Spleen (tissue), 11 donors: ENCODE data around the gene SLC5A2. TPM values are rescaled to one million over a fixed set of nuclear protein-coding genes. Genes with fewer than 3 reads are reported as not detected.
"Not testable (repeated sequence)": the region's sequence is repeated elsewhere in the genome, so short reads cannot be mapped to it uniquely, and the experiment has no call there.

Experiments used
- DNase-seq: peaks from one replicate; pipeline ENCODE4 v3.0.0-alpha.2; 2020
- H3K27ac ChIP-seq, 8 donors: fragments of 200-600 bp; sonication (generic) in 7 of 8; 1 replicate in 4 of 8; 2 replicates in 4 of 8; pipeline versions ENCODE4 v1.5.0 to v1.8.0; 2016 to 2021; ENCODE audit warnings: inconsistent platforms in 4 of 8, mild to moderate bottlenecking in 4 of 8, moderate library complexity in 1 of 8
- H3K27me3 ChIP-seq, 7 donors: fragments of 200-600 bp; sonication (generic) in 6 of 7; replicated peaks in 1 of 7; 1 replicate in 4 of 7; 2 replicates in 3 of 7; pipeline versions ENCODE4 v1.5.0 to v1.8.0; 2016 to 2021; ENCODE audit warnings: inconsistent platforms in 3 of 7, mild to moderate bottlenecking in 1 of 7
- H3K36me3 ChIP-seq, 6 donors: fragments of 200-600 bp; sonication (generic) in 5 of 6; 1 replicate in 4 of 6; 2 replicates in 2 of 6; pipeline versions ENCODE4 v1.5.0 to v1.8.0; 2016 to 2021; ENCODE audit warnings: inconsistent platforms in 2 of 6
- H3K4me1 ChIP-seq, 6 donors: fragments of 200-600 bp; sonication (generic) in 5 of 6; 1 replicate in 3 of 6; 2 replicates in 3 of 6; pipeline versions ENCODE4 v1.5.0 to v1.8.0; 2016 to 2021; ENCODE audit warnings: inconsistent platforms in 3 of 6
- H3K4me3 ChIP-seq, 8 donors: fragments of 200-600 bp; sonication (generic) in 7 of 8; 1 replicate in 4 of 8; 2 replicates in 4 of 8; pipeline versions ENCODE4 v1.5.0 to v1.8.0; 2016 to 2021; ENCODE audit warnings: inconsistent platforms in 4 of 8, mild to moderate bottlenecking in 4 of 8, moderate library complexity in 2 of 8
- H3K9me3 ChIP-seq, 8 donors: fragments of 200-600 bp; sonication (generic) in 7 of 8; 1 replicate in 4 of 8; 2 replicates in 4 of 8; pipeline versions ENCODE4 v1.5.0 to v1.8.0; 2016 to 2021; ENCODE audit warnings: inconsistent platforms in 4 of 8
- CTCF ChIP-seq, 11 experiments: fragments of 200-600 bp in 7 of 11; fragments of 450-650 bp in 4 of 11; sonication (generic) in 4 of 11; IDR thresholded peaks in 8 of 11; conservative IDR thresholded peaks in 3 of 11; 1 replicate in 7 of 11; 2 replicates in 4 of 11; pipeline versions ENCODE4 v1.4.0 to v1.8.0; 2016 to 2021; ENCODE audit warnings: antibody characterized with exemption in 11 of 11, inconsistent platforms in 4 of 11, mild to moderate bottlenecking in 1 of 11
- POLR2A ChIP-seq, 3 donors: fragments of 450-650 bp; IDR thresholded peaks; one replicate each; pipeline ENCODE4 v1.5.1; 2017; ENCODE audit warnings: antibody characterized with exemption in 3 of 3, mild to moderate bottlenecking in 1 of 3
- POLR2AphosphoS5 ChIP-seq, 3 donors: sonication (generic); formaldehyde crosslinking; IDR thresholded peaks; one replicate each; pipeline ENCODE4 v1.5.1; 2017; ENCODE audit warnings: antibody characterized with exemption in 3 of 3
- WGBS, 5 donors: extraction: QIAGEN DNeasy Blood & Tissue Kit in 3 of 5; methylation state at CpG; one replicate each; pipeline versions ENCODE4 v1.1.5 to v1.1.7; 2013 to 2018; 5-methylcytosine and 5-hydroxymethylcytosine counted together
- intact Hi-C: fragments of 100-400 bp; cut with DNase I; formaldehyde crosslinking; loops from one replicate; pipeline ENCODE4 v1.15.0; 2023; ENCODE audit warnings: low total_unique reads
- polyA plus RNA-seq, 3 donors: library from polyadenylated mRNA; stranded (reverse); fragments of 200-250 nt; gene quantifications; one replicate each; pipeline ENCODE4 v1.2.1, GENCODE V29; 2013
- total RNA-seq, 7 donors: library from RNA; depleted of rRNA in 3 of 7; stranded (reverse); fragments of >200 nt in 3 of 7; fragmentation: NEBNext Ultra II Directional in 4 of 7; extraction: Animal tissue kit (Norgen Biotek cat#: 25700) in 4 of 7; gene quantifications; one replicate each; pipeline versions ENCODE4 v1.1.0 to v1.2.1, GENCODE V29; 2016 to 2021
- donor health status: healthy with polysubstance abuse.
- donor health status: DM: no; HTN: no; CAD: no; lungs with moderate emphysema.
- donor health status: DM: no; HTN: no; CAD: no.
- donor health status: Bipolar disorder and iron deficiency.
- donor health status: healthy.
- donor health status: DM: no; HTN: no; CAD: no.
- donor health status: DM: yes; HTN: yes; CAD: no.

SLC5A2 gene
- total and polyA plus RNA-seq, 10 donors, result 0.17 to 2.3 (median 1.2) TPM; not detected in 3

GRCh38 chr16:31439519-31439918 is 43.4 kb upstream of the SLC5A2 start:
- whole genome bisulfite sequencing, 5 donors, result 83 to 89% (median 87%) methylated on average over 3 of the region's 3 CpGs
- Histone ChIP-seq H3K9me3 (no peaks in the 10 kb centered on the region), H3K36me3 (no peaks in the 10 kb centered on the region), H3K4me3 (no peak overlapping the region), H3K27me3 (no peaks in the 10 kb centered on the region), H3K27ac (no peak overlapping the region), H3K4me1 (peaks cover 0 to 31% (median 13%) of the 10 kb centered on the region in 6 donors)
- TF ChIP-seq POLR2A (IDR thresholded peaks at IDR 0.05), result no peak
- no peak for TF ChIP-seq CTCF (IDR thresholded peaks at IDR 0.05 in 8 of 11, conservative IDR thresholded peaks at IDR 0.05 in 3 of 11)
- no peak for TF ChIP-seq POLR2AphosphoS5 (IDR thresholded peaks at IDR 0.05)
- no peak for DNase-seq
- intact Hi-C loops, result no loop called here

GRCh38 chr16:31440516-31441184 is 42.3 kb upstream of the SLC5A2 start:
- 70 to 90% (median 87%) methylated on average over 4 of the region's 4 CpGs for WGBS, 5 donors
- DNase-seq, result no peak
- H3K4me1 ChIP-seq, result peaks cover 0 to 31% (median 13%) of the 10 kb centered on the region in 6 donors
- no peaks in the 10 kb centered on the region for H3K9me3 ChIP-seq
- H3K27ac ChIP-seq, result no peak overlapping the region
- H3K36me3 ChIP-seq, result no peaks in the 10 kb centered on the region
- TF ChIP-seq CTCF (IDR thresholded peaks at IDR 0.05 in 8 of 11, conservative IDR thresholded peaks at IDR 0.05 in 3 of 11), result no peak
- TF ChIP-seq POLR2AphosphoS5 (IDR thresholded peaks at IDR 0.05), result no peak
- no peak for TF ChIP-seq POLR2A (IDR thresholded peaks at IDR 0.05)
- intact Hi-C loops, result loop anchor here (5.0 to 10.0 kb wide), 2 partner anchors 56 to 453 kb away; partner anchors contain the start of gene HSD3B7
- H3K27me3 ChIP-seq, result no peaks in the 10 kb centered on the region
- no peak overlapping the region for H3K4me3 ChIP-seq

- peak overlapping the region in 1 of 8 donors; percentile 86 for H3K27ac ChIP-seq
Observed at GRCh38 chr16:31441956-31442355, 41.0 kb upstream of the SLC5A2 start.

GRCh38 chr16:31445931-31446330 is 37.0 kb upstream of the SLC5A2 start:
- WGBS, 5 donors, result 71 to 81% (median 76%) methylated on average over 6 of the region's 6 CpGs
- not testable (repeated sequence) for H3K36me3 ChIP-seq

More at GRCh38 chr16:31441956-31442355, 41.0 kb upstream of the SLC5A2 start:
- WGBS, 5 donors, result 64 to 84% (median 76%) methylated on average over 27 to 34 of the region's 34 CpGs
- intact Hi-C loops, result loop anchor here (5.0 to 10.0 kb wide), 2 partner anchors 57 to 455 kb away; partner anchors contain the start of gene HSD3B7
- no peaks in the 10 kb centered on the region for H3K36me3 ChIP-seq
- peak overlapping the region in 7 of 8 donors; percentile 42 to 92 (median 68) for H3K4me3 ChIP-seq
- no peaks in the 10 kb centered on the region for H3K27me3 ChIP-seq
- no peak for TF ChIP-seq POLR2A (IDR thresholded peaks at IDR 0.05)
- TF ChIP-seq POLR2AphosphoS5 (IDR thresholded peaks at IDR 0.05), result no peak
- no peak for TF ChIP-seq CTCF (IDR thresholded peaks at IDR 0.05 in 8 of 11, conservative IDR thresholded peaks at IDR 0.05 in 3 of 11)
- DNase-seq, result no peak
- no peaks in the 10 kb centered on the region for H3K9me3 ChIP-seq
- H3K4me1 ChIP-seq, result peaks cover 0 to 31% (median 13%) of the 10 kb centered on the region in 6 donors

More at GRCh38 chr16:31445931-31446330, 37.0 kb upstream of the SLC5A2 start:
- not testable (repeated sequence) for H3K27ac ChIP-seq, H3K4me3 ChIP-seq, DNase-seq, H3K27me3 ChIP-seq, H3K9me3 ChIP-seq
- peaks cover 0 to 22% (median 11%) of the 10 kb centered on the region in 6 donors for H3K4me1 ChIP-seq
- intact Hi-C loops, result loop anchor here (10.0 kb wide), 1 partner anchor 61 kb away; no protein-coding TSS in a partner anchor
